ENCODE results near the gene SLC12A8.

DNA sequence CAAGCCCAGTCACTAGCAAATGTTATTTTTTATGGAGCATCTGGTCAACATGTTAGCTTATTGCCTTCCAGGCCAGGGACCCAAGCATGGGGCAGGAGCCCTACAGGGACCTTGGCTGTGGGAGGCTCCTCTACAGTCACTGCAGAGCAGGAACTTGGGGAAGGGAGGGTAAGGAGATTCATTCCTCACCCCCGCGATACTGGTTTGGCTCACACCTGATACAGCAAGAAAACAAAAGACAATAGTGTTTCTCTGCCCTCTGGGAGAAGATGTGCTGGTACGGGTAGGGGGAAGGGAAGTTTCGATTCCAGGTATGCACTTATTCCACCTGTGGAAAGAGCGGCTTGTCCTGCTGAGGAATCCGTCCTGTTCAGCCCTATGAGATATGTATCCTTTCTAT is 77.6 kb downstream of the SLC12A8 start:
- TF ChIP-seq CTCF (IDR thresholded peaks at IDR 0.05 in 2 of 3, conservative IDR thresholded peaks at IDR 0.05 in 1 of 3; ENCODE audit: insufficient read depth in 2 of 3, low read depth in 1 of 3, low read length in 3 of 3) (no peak), HMGXB4 (CRISPR knock-in tag; IDR thresholded peaks at IDR 0.05) (no peak), ZBTB1 (CRISPR knock-in tag; IDR thresholded peaks at IDR 0.05; ENCODE audit: borderline replicate concordance, low read depth) (no peak), L3MBTL2 (IDR thresholded peaks at IDR 0.05) (no peak), KAT2B (IDR thresholded peaks at IDR 0.05; ENCODE audit: low read depth, low read length) (no peak), GATA2 (CRISPR knock-in tag; IDR thresholded peaks at IDR 0.05) (no peak), POLR2A (conservative IDR thresholded peaks at IDR 0.05) (no peak), NRF1 (conservative IDR thresholded peaks at IDR 0.05 in 1 of 2, IDR thresholded peaks at IDR 0.05 in 1 of 2) (no peak), HSF4 (CRISPR knock-in tag; IDR thresholded peaks at IDR 0.05; ENCODE audit: borderline replicate concordance) (no peak), FOS (IDR thresholded peaks at IDR 0.05; ENCODE audit: extremely low read depth, insufficient read length) (no peak), ZNF695 (CRISPR knock-in tag; IDR thresholded peaks at IDR 0.05) (no peak)
